ENCODE data around the gene TAGLN2.
A peak's percentile ranks its signal among the peaks of the same experiment; 100 is the strongest.

GRCh38 chr1:159936273-159936904, 11.1 kb upstream of the TAGLN2 start:
- TF ChIP-seq CTCF (IDR thresholded peaks at IDR 0.05; ENCODE audit: poor library complexity), result peak; percentile 91
- TF ChIP-seq EZH2phosphoT487 (IDR thresholded peaks at IDR 0.05; ENCODE audit: low read depth, severe bottlenecking, unreplicated experiment), result no peak
- no peak for TF ChIP-seq EZH2 (IDR thresholded peaks at IDR 0.05; ENCODE audit: borderline replicate concordance)

All from hepatocyte (in vitro differentiated cells).